HG03280 (cell line): ENCODE data around the gene TTC36.
A peak's percentile ranks its signal among the peaks of the same experiment; 100 is the strongest.

Experiments
- ATAC-seq: cut with Tn5 transposase; IDR thresholded peaks from one replicate; pipeline ENCODE4 v1.9.1; 2021; ENCODE audit warnings: mild to moderate bottlenecking, moderate library complexity; ENCODE audit not compliant: unreplicated experiment

Gene TTC36

DNA sequence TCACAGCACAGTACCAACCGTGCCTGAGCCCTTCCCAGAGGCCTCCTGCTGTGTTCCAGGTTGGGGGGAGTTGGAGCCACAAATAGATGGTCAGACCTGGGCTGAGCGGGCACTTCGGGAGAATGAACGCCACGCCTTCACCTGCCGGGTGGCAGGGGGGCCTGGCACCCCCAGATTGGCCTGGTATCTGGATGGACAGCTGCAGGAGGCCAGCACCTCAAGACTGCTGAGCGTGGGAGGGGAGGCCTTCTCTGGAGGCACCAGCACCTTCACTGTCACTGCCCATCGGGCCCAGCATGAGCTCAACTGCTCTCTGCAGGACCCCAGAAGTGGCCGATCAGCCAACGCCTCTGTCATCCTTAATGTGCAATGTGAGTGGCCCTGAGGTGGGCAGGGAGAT, 4.8 kb downstream of the TTC36 start:
- no peak for ATAC-seq

- ATAC-seq, result no peak
Measured at GRCh38 chr11:118532852-118533768, 5.8 kb downstream of the TTC36 start.

DNA sequence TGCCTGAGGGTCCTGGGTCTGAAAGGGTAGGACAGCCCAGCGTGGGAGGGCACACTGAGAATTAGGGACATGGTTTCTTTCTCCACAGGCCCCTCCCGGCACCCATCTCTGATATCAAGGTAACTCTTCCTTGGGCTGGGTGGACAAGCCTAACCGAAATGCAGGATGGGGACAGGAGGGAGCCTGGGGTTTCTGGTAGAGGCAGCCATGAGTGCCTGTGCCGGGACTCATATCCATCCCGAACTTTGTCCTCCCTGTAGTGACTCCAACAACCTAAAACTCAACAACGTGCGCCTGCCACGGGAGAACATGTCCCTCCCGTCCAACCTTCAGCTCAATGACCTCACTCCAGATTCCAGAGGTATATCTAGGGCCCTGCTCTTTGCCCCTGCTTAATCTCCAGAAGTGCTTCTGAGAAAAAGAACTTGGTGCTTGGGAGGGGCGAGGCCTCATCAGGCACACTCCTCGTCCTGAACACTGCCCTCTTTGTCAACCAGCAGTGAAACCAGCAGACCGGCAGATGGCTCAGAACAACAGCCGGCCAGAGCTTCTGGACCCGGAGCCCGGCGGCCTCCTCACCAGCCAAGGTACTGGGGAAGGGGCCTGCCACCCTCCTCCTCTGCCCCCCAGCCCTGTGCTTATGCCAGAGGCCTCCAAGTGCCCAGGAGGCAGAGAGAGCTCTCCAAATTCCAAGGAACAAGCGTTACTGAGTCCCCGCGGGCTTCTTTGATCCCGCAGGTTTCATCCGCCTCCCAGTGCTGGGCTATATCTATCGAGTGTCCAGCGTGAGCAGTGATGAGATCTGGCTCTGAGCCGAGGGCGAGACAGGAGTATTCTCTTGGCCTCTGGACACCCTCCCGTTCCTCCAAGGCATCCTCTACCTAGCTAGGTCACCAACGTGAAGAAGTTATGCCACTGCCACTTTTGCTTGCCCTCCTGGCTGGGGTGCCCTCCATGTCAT, 6.8 kb downstream of the TTC36 start:
- no peak for ATAC-seq

- no peak for ATAC-seq
Measured at GRCh38 chr11:118535261-118535660, 8.0 kb downstream of the TTC36 start.

DNA sequence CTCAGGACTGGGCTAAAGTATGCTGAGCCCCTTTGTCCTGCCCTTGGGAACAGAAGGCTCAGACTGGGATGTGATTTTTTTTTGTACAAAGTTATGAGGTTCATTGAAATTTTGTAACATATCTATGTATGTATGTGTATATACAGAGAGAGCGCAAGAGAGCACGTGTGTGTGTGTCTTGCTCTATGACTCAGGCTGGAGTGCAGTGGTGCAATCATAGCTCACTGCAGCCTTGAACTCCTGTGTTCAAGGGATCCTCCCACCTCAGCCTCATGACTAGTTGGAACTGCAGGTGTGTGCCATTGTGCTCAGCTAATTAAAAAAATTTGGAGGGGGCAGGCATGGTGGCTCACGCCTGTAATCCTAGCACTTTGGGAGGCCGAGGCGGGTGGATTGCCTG, 9.5 kb downstream of the TTC36 start:
- no peak for ATAC-seq

DNA sequence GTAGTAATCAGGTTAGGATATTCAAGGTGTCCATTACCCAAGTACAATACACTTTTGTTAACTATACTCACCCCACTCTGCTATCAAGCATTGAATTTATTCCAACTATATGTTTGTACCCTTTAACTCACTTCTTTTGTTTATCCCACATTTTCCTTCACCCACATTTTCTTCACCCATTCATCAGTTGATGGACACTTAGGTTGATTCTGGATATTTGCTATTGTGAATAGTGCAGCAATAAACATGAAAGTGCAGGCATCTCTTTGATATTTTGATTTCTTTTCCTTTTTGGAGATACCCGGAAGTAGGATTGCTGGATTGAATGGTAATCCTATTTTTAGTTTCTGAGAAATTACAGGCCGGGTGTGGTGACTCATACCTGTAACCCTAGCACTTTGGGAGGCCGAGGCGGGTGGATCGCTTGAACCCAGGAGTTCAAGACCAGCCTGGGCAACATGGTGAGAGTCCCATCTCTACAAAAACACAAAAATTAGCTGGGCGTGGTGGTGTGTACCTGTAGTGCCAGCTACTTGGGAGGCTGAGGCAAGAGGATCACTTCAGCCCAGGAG, 10.2 kb downstream of the TTC36 start:
- ATAC-seq, result no peak

- no peak for ATAC-seq
Measured at GRCh38 chr11:118544010-118544646, 16.9 kb downstream of the TTC36 start.

GRCh38 chr11:118544647-118545010, 17.4 kb downstream of the TTC36 start:
- no peak for ATAC-seq

GRCh38 chr11:118545533-118545932, 18.3 kb downstream of the TTC36 start:
- ATAC-seq, result no peak

- ATAC-seq, result no peak
Measured at GRCh38 chr11:118547132-118547531, 19.9 kb downstream of the TTC36 start.

DNA sequence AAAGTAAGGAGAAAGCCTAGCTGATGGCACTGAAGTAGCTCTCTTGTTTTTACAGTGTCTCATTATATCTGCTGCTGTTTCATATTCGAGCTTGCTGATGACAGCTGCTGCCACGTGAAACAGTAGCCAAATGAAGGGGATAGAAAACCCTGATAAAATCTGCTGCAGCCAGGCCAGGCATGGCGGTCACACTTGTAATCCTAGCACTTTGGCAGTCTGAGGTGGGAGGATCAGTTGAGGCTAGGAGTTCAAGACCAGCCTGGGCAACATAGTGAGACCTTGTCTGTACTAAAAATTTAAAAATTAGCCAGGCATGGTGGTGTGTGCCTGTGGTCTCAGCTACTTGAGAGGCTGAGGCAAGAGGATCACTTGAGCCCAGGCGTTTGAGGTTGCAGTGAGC, 25.1 kb downstream of the TTC36 start:
- no peak for ATAC-seq

GRCh38 chr11:118560806-118561205, 33.5 kb downstream of the TTC36 start:
- ATAC-seq, result no peak

DNA sequence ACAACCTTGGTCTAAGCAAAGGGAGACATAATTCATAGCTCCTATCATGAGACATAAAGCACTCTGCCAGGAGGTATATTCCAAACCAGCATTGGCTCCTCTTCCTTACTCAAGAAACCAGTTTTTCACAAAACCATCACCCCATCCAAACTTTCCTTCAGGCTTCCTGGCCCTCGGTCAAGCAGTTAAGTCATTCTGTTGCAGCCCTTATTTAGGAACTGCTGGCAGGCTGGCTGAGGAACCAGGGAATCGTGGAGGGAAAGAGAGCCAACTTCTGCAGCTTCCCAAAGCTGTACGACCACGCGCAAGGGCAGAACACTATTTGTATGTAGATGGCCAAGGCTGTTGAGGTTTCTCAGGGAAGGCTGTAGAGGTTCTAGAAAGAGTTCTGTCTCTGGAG, 37.8 kb downstream of the TTC36 start:
- no peak for ATAC-seq

GRCh38 chr11:118569670-118570069, 42.4 kb downstream of the TTC36 start:
- ATAC-seq, result no peak

DNA sequence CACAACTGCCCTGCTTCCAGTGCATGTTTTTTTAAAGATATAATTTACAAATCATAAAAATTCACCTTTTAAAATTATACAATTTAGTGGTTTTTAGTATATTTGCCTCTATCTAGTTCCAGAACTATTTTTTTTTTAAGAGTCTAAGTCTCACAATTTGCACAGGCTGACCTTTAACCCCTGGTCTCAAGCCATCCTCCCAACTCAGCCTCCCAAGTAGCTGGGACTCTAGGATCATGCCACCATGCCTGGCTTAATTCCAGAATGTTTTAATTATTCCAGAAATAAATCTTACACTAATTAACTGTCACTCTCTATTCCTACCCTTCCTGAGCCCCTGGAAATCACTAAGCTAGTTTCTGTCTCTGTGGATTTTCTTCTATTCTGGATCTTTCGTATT, 43.5 kb downstream of the TTC36 start:
- no peak for ATAC-seq

DNA sequence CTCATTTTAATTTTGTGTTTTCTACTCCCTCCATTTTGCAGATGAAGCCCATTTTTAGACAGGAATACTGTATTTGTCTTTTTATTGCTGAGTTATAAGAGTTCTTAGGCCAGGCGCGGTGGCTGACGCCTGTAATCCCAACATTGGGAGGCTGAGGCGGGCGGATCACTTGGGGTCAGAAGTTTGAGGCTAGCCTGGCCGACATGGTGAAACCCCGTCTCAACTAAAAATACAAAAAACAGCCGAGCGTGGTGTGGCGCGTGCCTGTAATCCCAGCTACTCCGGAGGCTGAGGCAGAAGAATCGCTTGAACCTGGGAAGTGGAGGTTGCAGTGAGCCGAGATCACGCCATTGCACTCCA, 44.4 kb downstream of the TTC36 start:
- peak; percentile 8 for ATAC-seq

DNA sequence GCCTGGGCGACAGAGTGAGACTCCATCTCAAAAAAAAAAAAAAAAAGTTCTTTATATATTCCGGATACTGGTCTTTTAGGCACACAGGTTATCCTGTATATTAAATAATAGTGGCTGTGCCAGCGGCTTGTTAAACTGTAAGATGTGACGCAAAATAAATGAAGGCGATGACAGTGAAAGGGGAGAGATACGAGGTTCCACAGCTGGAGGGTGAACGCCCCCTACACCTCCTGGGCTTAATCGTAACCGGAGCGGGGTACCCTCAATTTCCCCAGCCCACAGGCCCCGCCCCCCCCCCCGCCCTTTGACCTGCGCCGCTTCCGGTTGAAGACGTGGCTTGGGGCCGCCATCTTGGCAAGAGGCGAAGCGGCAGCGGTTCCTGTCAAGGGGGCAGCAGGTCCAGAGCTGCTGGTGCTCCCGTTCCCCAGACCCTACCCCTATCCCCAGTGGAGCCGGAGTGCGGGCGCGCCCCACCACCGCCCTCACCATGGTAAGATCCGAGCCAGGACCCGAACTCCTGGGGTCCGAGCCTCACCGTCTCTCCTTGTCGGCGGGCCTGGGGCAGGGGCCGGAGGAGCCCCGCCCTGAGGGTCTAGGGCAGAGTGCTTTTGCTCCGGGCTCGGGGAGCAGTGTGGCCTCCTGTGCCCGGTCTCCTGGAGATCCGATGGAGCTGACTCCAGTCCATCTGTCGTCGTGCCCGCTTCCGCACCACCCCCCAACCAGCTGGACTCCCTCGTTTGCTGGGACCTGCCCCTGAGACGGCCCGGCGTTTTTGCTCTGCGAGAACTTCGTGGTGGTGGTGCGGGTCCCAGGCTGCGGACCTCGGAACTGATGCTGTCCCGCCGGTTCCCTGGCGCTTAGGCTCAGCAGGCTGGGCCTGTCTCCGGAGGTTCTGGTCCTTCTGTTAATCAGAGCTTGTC, 45.0 kb downstream of the TTC36 start, which contains the start of gene ARCN1:
TSS of gene ARCN1 (plus strand) at position 349 of the 920 bp plus-strand sequence. CDS start at position 488, 139 bp downstream.
- ATAC-seq, result peak; percentile 70

- ATAC-seq, result peak; percentile 30
Measured at GRCh38 chr11:118572981-118573550, 45.8 kb downstream of the TTC36 start.

DNA sequence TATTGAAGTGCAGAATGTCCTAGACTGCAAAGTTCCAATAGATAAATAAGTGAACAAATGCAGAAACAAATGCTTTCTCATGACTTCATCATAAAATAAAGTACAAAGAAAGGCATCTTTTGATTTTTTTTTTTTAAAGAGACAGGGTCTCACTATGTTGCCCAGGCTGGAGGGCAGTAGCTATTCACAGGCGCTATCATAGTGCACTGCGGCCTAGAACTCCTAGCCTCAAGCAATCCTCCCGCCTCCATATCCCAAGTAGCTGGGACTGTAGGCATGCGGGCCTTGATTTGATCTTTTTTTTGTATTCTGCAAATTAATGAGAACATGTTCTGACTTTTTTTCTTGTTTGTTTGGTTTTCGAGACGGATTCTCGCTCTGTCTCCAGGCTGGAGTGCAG, 47.4 kb downstream of the TTC36 start:
- no peak for ATAC-seq
